NCI-H146 (cell line): ENCODE results near the gene FAM222A.

Experiments used
- DNase-seq: peaks from one replicate; lab custom pipeline; 2025; lab: John Stamatoyannopoulos, UW

The FAM222A gene

GRCh38 chr12:109710747-109711595, 2.7 kb upstream of the FAM222A start:
- peak; percentile 10 for DNase-seq

- DNase-seq: no peak
Measured at GRCh38 chr12:109711596-109712461, 1.8 kb upstream of the FAM222A start.

- DNase-seq: peak; percentile 76
Measured at GRCh38 chr12:109714141-109714912, 702 bp downstream of the FAM222A start.

GRCh38 chr12:109714913-109715244, 1.3 kb downstream of the FAM222A start:
- DNase-seq: no peak

GRCh38 chr12:109715310-109716091, 1.9 kb downstream of the FAM222A start:
- peak; percentile 57 for DNase-seq

- DNase-seq: no peak
Measured at GRCh38 chr12:109716092-109716479, 2.5 kb downstream of the FAM222A start.

- no peak for DNase-seq
Measured at GRCh38 chr12:109716512-109717389, 3.1 kb downstream of the FAM222A start.

GRCh38 chr12:109717390-109718357, 4.0 kb downstream of the FAM222A start:
- no peak for DNase-seq

GRCh38 chr12:109718390-109718789, 4.8 kb downstream of the FAM222A start:
- DNase-seq: peak; percentile 85

- DNase-seq: peak; percentile 23
Measured at GRCh38 chr12:109719123-109720022, 5.7 kb downstream of the FAM222A start.

- DNase-seq: peak; percentile 9
Measured at GRCh38 chr12:109720152-109720856, 6.7 kb downstream of the FAM222A start.

- no peak for DNase-seq
Measured at GRCh38 chr12:109720857-109721189, 7.2 kb downstream of the FAM222A start.

GRCh38 chr12:109721276-109721675, 7.7 kb downstream of the FAM222A start:
- no peak for DNase-seq

- DNase-seq: no peak
Measured at GRCh38 chr12:109722022-109722720, 8.5 kb downstream of the FAM222A start.

- no peak for DNase-seq
Measured at GRCh38 chr12:109722721-109723094, 9.1 kb downstream of the FAM222A start.

- DNase-seq: no peak
Measured at GRCh38 chr12:109723311-109723881, 9.8 kb downstream of the FAM222A start.
